ENCODE results near the gene REEP1.

- TF ChIP-seq MYNN (tag by site-specific recombination; IDR thresholded peaks at IDR 0.05; ENCODE audit: borderline replicate concordance) (no peak), ZNF747 (tag by site-specific recombination; IDR thresholded peaks at IDR 0.05) (no peak), ZNF362 (tag by site-specific recombination; IDR thresholded peaks at IDR 0.05) (no peak), ZNF280D (tag by site-specific recombination; IDR thresholded peaks at IDR 0.05) (no peak), ZNF23 (tag by site-specific recombination; IDR thresholded peaks at IDR 0.05; ENCODE audit: borderline replicate concordance) (no peak), ZNF174 (tag by site-specific recombination; IDR thresholded peaks at IDR 0.05) (no peak), REPIN1 (tag by site-specific recombination; IDR thresholded peaks at IDR 0.05; ENCODE audit: low read depth) (no peak), ZNF623 (tag by site-specific recombination; IDR thresholded peaks at IDR 0.05) (no peak), CTCF (tag by site-specific recombination; IDR thresholded peaks at IDR 0.05) (no peak), ZNF239 (tag by site-specific recombination; IDR thresholded peaks at IDR 0.05) (no peak), PATZ1 (tag by site-specific recombination; IDR thresholded peaks at IDR 0.05) (no peak), ZSCAN4 (tag by site-specific recombination; IDR thresholded peaks at IDR 0.05) (no peak), ZNF114 (tag by site-specific recombination; IDR thresholded peaks at IDR 0.05) (no peak), ZNF26 (tag by site-specific recombination; IDR thresholded peaks at IDR 0.05) (no peak)
Observed at GRCh38 chr2:86307431-86307830, 30.0 kb downstream of the REEP1 start.

Measured in HEK293 (cell line).